Suprapubic skin (tissue), 3 donors: Measurements from ENCODE around the gene PTPMT1.

Experiments
- EP300 ChIP-seq: sonication (generic); formaldehyde crosslinking; IDR thresholded peaks from one replicate; pipeline ENCODE4 v1.6.1; 2017; ENCODE audit warnings: antibody characterized with exemption
- POLR2A ChIP-seq, 2 donors: fragments of 450-650 bp; IDR thresholded peaks; one replicate each; pipeline ENCODE4 v1.6.1; 2017; ENCODE audit warnings: antibody characterized with exemption in 2 of 2, mild to moderate bottlenecking in 2 of 2, moderate library complexity in 2 of 2
- TF ChIP-seq, protein P1 (sequence below), 2 donors: fragments of 200-600 bp in 1 of 2; fragments of 450-650 bp in 1 of 2; sonication (generic) in 1 of 2; IDR thresholded peaks; one replicate each; pipeline ENCODE4 v1.5.1; 2016 to 2019; ENCODE audit warnings: antibody characterized with exemption in 2 of 2, mild to moderate bottlenecking in 1 of 2, moderate library complexity in 1 of 2

DNA sequence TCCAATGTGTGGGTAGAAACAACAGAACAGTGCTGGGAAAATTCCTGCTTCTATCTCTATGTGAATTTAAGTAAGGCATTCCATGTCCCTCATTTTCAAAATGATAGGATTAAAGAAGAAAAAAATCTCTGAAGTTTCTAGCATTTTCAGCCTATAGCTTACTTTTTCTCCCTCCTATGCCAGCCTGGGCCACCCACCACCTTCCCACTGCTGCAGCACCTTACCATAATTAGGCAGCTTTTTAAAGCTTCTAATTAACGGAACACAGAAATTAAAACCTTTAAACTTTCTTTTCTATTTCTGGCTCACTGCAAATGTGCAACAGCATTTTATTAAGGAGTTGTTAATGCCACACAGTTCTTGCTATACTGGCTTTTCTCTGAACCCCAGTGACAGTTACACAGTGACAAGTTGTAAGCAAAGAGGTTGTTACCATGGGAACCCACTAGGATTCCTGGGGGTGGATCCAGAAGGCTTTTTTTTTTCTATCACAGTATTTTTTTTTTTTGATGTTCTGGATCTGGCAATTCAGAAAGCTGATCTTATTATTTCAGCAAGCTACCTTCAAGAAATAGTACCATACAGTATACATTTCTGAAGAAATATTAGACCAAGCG is 32.7 kb upstream of the PTPMT1 start:
- no peak for TF ChIP-seq EP300
- TF ChIP-seq POLR2A (IDR thresholded peaks at IDR 0.05): no peak
- TF ChIP-seq, protein P1, sequence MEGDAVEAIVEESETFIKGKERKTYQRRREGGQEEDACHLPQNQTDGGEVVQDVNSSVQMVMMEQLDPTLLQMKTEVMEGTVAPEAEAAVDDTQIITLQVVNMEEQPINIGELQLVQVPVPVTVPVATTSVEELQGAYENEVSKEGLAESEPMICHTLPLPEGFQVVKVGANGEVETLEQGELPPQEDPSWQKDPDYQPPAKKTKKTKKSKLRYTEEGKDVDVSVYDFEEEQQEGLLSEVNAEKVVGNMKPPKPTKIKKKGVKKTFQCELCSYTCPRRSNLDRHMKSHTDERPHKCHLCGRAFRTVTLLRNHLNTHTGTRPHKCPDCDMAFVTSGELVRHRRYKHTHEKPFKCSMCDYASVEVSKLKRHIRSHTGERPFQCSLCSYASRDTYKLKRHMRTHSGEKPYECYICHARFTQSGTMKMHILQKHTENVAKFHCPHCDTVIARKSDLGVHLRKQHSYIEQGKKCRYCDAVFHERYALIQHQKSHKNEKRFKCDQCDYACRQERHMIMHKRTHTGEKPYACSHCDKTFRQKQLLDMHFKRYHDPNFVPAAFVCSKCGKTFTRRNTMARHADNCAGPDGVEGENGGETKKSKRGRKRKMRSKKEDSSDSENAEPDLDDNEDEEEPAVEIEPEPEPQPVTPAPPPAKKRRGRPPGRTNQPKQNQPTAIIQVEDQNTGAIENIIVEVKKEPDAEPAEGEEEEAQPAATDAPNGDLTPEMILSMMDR (IDR thresholded peaks at IDR 0.05): no peak
